ENCODE results near the gene MGAT5B.

Gene MGAT5B

GRCh38 chr17:76872874-76873221 lies 4.6 kb downstream of the MGAT5B start:
- peak in 1 of 10 donors; percentile 69 for DNase-seq
- intact Hi-C loops (cut with DNase I), result no loop called here

GRCh38 chr17:76873856-76874255 lies 5.7 kb downstream of the MGAT5B start:
- intact Hi-C loops (cut with DNase I), result no loop called here
- no peak for DNase-seq

- peak in 1 of 10 donors; percentile 69 for DNase-seq
- intact Hi-C loops (cut with DNase I), result no loop called here
These were observed 9.2 kb downstream of the MGAT5B start for GRCh38 chr17:76877437-76877836.

DNA sequence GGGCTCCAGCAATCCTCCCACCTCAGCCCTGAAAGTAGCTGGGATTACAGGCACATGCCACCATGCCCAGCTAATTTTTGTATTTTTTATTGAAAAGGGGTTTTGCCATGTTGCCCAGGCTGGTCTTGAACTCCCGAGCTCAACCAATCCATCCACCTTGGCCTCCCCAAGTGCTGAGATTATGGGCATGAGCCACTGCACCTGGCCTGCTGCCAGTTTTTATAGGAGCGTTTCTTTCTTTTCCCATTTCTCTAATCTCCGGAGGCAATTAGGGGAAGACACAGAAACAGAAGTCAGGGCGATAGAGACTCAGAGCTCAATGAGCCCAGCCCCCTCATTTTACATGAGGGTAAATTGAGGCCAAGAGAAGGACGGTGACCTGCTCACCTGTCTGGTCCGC lies 10.4 kb downstream of the MGAT5B start:
- no peak for DNase-seq
- intact Hi-C loops (cut with DNase I), result no loop called here

- intact Hi-C loops (cut with DNase I), result no loop called here
- peak in 1 of 10 donors; percentile 60 for DNase-seq
These were observed 11.1 kb downstream of the MGAT5B start for GRCh38 chr17:76879254-76879653.

- intact Hi-C loops (cut with DNase I), result no loop called here
- DNase-seq, result peak in 2 of 10 donors; percentile 53 to 69
These were observed 11.5 kb downstream of the MGAT5B start for GRCh38 chr17:76879691-76880090.

DNA sequence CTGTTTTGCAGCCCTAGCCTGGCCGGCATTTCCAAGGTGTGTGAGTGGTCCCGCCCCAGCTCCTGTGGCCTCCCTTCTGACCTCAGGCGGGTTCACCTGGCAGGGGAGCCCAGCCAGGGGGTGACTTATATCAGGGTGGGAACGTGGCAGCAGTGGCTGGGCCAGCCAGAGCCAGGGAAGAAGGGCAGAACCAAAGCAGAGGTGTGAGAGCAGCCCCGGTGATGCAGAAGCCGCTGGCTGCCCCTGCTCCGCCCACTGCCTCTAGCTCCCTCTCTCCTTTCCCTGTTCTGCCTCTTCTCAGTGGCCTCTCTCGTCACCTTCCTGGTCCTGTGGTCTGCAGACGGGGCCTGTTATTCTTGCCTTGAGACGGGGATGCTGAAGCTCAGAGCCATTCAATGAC lies 12.1 kb downstream of the MGAT5B start:
- DNase-seq, result peak in 1 of 10 donors; percentile 66

DNA sequence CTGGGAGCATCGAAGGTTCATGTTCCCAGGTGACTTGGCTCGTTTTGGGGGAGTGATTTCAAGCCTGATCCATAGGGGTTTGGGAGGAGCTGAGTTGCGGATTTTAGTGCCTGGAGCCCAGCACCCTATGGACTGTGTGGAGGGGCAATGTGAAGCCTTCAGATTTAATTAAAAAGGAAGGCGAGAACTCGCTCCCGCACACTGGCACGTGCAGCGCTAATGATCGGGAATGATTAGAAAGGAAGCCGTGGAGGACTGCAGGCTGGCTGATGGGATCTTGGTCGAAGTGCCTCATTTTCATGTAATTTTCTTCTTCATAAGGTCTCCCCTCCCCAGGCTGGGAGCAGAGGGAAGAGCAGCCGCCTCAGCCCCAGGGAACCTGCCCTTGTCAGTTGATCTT lies 12.8 kb downstream of the MGAT5B start:
- DNase-seq, result no peak
- intact Hi-C loops (cut with DNase I), result no loop called here

More for the DNA sequence above, 12.1 kb downstream of the MGAT5B start:
- intact Hi-C loops (cut with DNase I), result no loop called here

- intact Hi-C loops (cut with DNase I), result no loop called here
- DNase-seq, result no peak
These were observed 13.2 kb downstream of the MGAT5B start for GRCh38 chr17:76881408-76881807.

DNA sequence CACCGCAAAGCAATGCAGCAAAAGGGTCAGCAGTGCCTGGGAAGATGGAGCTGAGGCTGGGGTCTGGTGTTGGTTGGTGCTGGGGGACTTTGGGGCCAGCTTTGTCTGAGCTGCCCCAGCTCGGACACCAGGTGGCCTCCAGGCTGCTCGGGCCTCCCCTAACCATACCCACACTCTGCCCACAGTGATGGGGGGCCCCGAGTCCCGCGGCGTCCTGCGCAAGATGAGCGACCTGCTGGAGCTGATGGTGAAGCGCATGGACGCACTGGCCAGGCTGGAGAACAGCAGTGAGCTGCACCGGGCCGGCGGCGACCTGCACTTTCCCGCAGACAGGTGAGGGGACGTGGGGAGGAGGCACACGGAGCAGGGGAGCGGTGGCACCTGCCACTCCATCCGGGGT lies 13.8 kb downstream of the MGAT5B start:
- intact Hi-C loops (cut with DNase I), result no loop called here
- DNase-seq, result no peak

DNA sequence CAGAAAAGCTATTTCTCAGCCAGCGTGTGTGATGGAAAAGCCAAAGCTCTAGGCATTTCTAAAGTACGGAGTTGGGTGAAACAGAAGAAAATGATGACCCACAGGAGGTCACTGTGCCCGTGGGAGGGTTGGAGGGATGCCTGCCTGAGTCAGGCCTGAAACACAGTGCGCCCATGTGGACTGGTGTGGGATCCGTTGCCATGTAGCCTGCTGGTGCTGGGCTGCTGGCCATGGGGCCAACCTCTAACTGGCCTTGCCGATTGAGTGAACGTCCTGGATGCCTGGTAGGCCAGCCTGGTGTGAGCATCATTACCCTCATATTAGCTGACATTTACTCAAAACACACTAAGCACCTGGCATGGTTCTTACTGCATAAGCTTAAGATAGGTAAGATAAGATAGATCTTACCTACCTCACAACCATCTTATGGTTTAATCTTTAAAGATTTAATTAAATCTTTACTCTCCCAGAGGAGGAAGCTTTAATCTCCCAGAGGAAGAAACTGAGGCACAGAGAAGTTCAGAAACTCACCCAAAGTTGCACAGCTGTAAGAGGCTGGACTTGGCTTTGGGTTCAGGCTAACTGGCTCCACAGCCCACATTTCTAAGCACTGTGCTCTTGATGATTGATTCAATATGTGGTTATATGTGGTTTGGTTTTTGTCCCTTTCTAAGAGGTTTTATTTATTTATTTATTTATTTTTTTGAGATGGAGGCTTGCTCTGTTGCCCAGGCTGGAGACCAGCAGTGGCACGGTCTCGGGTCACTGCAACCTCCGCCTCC lies 15.7 kb downstream of the MGAT5B start:
- intact Hi-C loops (cut with DNase I), result no loop called here
- DNase-seq, result peak in 2 of 10 donors; percentile 54 to 78

GRCh38 chr17:76884995-76885893 lies 17.0 kb downstream of the MGAT5B start:
- DNase-seq, result peak in 1 of 10 donors; percentile 54
- intact Hi-C loops (cut with DNase I), result no loop called here

DNA sequence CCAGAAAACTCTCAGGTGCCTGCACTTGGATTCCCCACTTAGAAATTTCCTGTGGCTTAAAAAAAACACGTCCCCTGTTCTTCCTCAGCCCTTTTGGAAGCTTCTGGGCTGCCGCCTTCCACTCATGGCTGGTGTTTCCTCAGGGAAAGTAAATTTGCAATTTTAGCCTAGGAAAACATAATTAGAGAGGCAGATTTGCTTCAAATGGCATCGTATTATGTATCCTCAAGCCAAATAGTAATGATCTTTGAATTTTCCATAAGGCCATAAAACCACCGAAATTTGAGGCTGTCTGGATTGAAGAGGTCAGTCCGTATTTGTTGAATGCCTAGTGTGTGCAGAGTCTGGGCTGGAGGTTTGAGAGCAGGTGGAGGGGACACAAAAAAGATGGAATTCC lies 17.7 kb downstream of the MGAT5B start:
- intact Hi-C loops (cut with DNase I), result no loop called here

DNA sequence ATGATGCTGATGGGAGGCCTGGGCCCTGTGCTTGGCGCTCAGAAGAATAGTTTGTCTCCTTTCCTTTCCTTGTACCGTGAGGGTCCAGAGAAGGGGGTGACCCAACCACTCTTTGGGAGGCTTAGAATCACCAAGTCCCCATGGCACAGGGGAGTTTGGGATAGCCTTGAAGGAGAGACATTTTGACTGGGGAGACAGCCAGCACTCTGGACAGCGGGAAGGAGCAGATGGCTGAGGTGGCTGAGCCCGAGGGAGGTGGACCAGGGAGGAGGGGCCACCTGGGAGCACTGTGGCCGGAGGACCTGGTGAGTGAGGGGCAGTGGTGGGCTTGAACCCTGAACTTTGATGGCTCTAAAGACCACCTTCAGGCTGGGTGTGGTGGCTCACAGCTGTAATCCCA lies 18.2 kb downstream of the MGAT5B start:
- intact Hi-C loops (cut with DNase I), result no loop called here
- DNase-seq, result peak in 1 of 10 donors; percentile 9

More for the DNA sequence above, 17.7 kb downstream of the MGAT5B start:
- no peak for DNase-seq

DNA sequence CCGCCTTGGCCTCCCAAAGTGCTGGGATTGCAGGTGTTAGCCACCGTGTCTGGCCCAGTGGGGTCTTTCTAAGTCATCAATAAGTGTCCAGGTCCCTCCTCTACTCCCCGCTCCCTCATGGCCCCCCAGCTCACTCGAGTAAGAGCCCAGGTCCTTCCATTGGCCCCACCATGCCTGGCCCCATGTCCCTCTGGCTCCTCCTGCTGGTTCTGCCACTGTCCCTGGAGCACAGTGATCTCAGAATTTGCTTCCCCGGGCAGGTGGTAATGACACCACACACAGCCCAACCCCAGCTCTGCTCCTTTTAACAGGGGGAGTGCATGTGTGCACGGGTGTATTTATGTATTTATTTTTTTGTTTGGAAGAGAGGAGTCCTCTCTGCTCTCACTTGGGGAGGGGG lies 19.6 kb downstream of the MGAT5B start:
- intact Hi-C loops (cut with DNase I), result no loop called here
- DNase-seq, result peak in 1 of 10 donors; percentile 19

GRCh38 chr17:76888661-76889060 lies 20.5 kb downstream of the MGAT5B start:
- intact Hi-C loops (cut with DNase I), result no loop called here
- peak in 2 of 10 donors; percentile 75 to 77 for DNase-seq

- intact Hi-C loops (cut with DNase I), result no loop called here
- peak in 2 of 10 donors; percentile 66 to 71 for DNase-seq
These were observed 21.1 kb downstream of the MGAT5B start for GRCh38 chr17:76889323-76889722.

- DNase-seq, result peak in 2 of 10 donors; percentile 55 to 73
- intact Hi-C loops (cut with DNase I), result no loop called here
These were observed 24.1 kb downstream of the MGAT5B start for GRCh38 chr17:76892329-76892728.

- peak in 2 of 10 donors; percentile 79 to 84 for DNase-seq
- intact Hi-C loops (cut with DNase I), result no loop called here
These were observed 25.6 kb downstream of the MGAT5B start for GRCh38 chr17:76893623-76894334.

GRCh38 chr17:76894842-76895241 lies 26.6 kb downstream of the MGAT5B start:
- DNase-seq, result peak in 2 of 10 donors; percentile 68 to 72
- intact Hi-C loops (cut with DNase I), result no loop called here

DNA sequence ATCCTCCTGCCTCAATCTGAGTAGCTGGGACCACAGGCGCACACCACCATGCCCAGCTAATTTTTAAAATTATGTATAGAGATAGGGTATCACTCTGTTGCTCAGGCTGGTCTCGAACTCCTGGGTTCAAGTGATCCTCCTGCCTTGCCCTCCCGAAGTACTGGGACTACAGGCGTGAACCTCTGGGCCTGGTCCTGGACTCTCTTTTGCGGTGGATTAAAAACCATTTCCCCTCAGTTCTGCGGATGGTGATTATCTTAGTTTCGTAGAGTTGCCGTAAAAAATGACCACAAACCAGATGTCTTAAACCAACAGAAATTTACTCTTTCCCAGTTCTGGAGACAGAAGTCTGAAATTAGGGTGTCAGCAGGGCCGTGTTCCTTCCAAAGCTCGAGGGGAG lies 28.8 kb downstream of the MGAT5B start:
- peak in 1 of 10 donors; percentile 26 for DNase-seq
- intact Hi-C loops (cut with DNase I), result no loop called here
